ENCODE results near the gene USH1C.

GRCh38 chr11:17506942-17507341, 37.3 kb downstream of the USH1C start:
- no peak for TF ChIP-seq CTCF (IDR thresholded peaks at IDR 0.05)
- TF ChIP-seq ZFX (IDR thresholded peaks at IDR 0.05; ENCODE audit: borderline replicate concordance), result no peak
